ENCODE data around the gene SPATA13.

DNA sequence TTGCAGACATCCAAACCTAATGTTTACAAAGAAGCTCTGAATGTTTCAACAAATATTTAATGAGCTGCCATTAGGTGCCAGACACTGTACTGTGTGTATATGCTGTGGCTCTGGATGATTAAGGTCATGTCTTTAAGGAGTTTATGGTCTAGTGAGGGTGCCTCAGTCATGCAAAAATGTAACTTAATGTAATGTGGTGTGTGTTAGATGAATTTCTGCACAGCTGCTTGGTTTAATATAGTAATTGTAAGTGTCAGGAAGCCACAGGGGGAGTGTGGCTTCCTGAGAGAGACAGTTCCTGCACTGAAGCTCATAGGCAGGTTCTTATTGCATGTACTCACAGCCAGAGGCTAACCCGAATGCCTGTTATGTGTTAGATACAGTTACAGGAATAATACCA is 43.3 kb downstream of the SPATA13 start:
- TF ChIP-seq, protein P1, sequence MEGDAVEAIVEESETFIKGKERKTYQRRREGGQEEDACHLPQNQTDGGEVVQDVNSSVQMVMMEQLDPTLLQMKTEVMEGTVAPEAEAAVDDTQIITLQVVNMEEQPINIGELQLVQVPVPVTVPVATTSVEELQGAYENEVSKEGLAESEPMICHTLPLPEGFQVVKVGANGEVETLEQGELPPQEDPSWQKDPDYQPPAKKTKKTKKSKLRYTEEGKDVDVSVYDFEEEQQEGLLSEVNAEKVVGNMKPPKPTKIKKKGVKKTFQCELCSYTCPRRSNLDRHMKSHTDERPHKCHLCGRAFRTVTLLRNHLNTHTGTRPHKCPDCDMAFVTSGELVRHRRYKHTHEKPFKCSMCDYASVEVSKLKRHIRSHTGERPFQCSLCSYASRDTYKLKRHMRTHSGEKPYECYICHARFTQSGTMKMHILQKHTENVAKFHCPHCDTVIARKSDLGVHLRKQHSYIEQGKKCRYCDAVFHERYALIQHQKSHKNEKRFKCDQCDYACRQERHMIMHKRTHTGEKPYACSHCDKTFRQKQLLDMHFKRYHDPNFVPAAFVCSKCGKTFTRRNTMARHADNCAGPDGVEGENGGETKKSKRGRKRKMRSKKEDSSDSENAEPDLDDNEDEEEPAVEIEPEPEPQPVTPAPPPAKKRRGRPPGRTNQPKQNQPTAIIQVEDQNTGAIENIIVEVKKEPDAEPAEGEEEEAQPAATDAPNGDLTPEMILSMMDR (conservative IDR thresholded peaks at IDR 0.05): no peak
- no peak for TF ChIP-seq EZH2 (IDR thresholded peaks at IDR 0.05; ENCODE audit: low read depth)

Measured in PC-9 (cell line).